GM18907 (cell line): Measurements from ENCODE around the gene COX20.
A peak's percentile ranks its signal among the peaks of the same experiment; 100 is the strongest.
"Not testable (repeated sequence)": the region's sequence is repeated elsewhere in the genome, so short reads cannot be mapped to it uniquely, and the experiment has no call there.

Source experiments
- ATAC-seq: cut with Tn5 transposase; IDR thresholded peaks from one replicate; pipeline ENCODE4 v1.9.1; 2021; ENCODE audit warnings: mild to moderate bottlenecking, moderate library complexity; ENCODE audit not compliant: unreplicated experiment

The COX20 gene

GRCh38 chr1:244821134-244821533, 14.3 kb upstream of the COX20 start:
- ATAC-seq, result no peak

GRCh38 chr1:244822878-244823277, 12.6 kb upstream of the COX20 start:
- no peak for ATAC-seq

GRCh38 chr1:244826712-244827111, 8.7 kb upstream of the COX20 start:
- no peak for ATAC-seq

- ATAC-seq, result no peak
Measured at GRCh38 chr1:244830639-244831038, 4.8 kb upstream of the COX20 start.

- not testable (repeated sequence) for ATAC-seq
Measured at GRCh38 chr1:244833260-244833659, 2.2 kb upstream of the COX20 start.

GRCh38 chr1:244833734-244834542, 1.5 kb upstream of the COX20 start:
- ATAC-seq, result peak; percentile 19

GRCh38 chr1:244834543-244835275, 749 bp upstream of the COX20 start:
- peak; percentile 76 for ATAC-seq

- ATAC-seq, result no peak
Measured at GRCh38 chr1:244836135-244836521, 670 bp downstream of the COX20 start.

GRCh38 chr1:244836584-244836983, 1.1 kb downstream of the COX20 start:
- ATAC-seq, result no peak

- no peak for ATAC-seq
Measured at GRCh38 chr1:244837597-244838258, 2.3 kb downstream of the COX20 start.

- no peak for ATAC-seq
Measured at GRCh38 chr1:244839656-244840055, 4.2 kb downstream of the COX20 start.

GRCh38 chr1:244840219-244840794, 4.8 kb downstream of the COX20 start:
- ATAC-seq, result no peak

GRCh38 chr1:244841273-244841927, 5.9 kb downstream of the COX20 start:
- no peak for ATAC-seq

GRCh38 chr1:244843148-244843978, 7.9 kb downstream of the COX20 start:
- no peak for ATAC-seq

- ATAC-seq, result no peak
Measured at GRCh38 chr1:244844155-244845121, 9.0 kb downstream of the COX20 start.

GRCh38 chr1:244846653-244847052, 11.2 kb downstream of the COX20 start:
- ATAC-seq, result no peak

- ATAC-seq, result no peak
Measured at GRCh38 chr1:244849189-244849866, 13.9 kb downstream of the COX20 start.
